OCI-LY3 (cell line): Measurements from ENCODE around the gene CHCHD10.

ENCODE experiments used
- EZH2phosphoT487 ChIP-seq: fragments of 200-600 bp; shearing (Covaris generic); IDR thresholded peaks from 2 replicates; pipeline ENCODE4 v1.6.1; 2018; ENCODE audit warnings: antibody characterized with exemption, mixed run types, low read depth
- TF ChIP-seq, protein P1 (sequence below): fragments of 200-600, 300-600 bp; sonication (generic); IDR thresholded peaks from 2 replicates; pipeline ENCODE4 v1.5.1; 2014; ENCODE audit warnings: antibody characterized with exemption, low read length, low read depth

DNA sequence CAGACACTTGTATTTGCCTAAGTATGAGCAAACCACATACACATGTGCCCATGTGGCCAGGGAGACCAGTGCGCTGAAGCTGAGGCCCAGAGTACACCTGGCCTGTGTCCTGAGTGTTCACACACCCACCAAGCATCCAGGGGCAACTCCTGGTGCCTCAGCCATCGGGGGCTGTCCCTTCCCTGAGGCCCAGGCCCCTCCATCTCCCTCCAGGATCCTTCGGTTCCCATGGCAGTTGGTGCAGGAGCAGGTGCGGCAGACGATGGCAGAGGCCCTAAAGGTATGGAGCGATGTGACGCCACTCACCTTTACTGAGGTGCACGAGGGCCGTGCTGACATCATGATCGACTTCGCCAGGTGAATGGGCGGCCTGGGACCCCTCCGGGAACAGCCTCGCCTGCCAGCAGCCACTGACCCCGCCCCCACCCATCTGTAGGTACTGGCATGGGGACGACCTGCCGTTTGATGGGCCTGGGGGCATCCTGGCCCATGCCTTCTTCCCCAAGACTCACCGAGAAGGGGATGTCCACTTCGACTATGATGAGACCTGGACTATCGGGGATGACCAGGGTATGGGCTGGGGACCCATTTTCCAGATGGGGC, 12.5 kb upstream of the CHCHD10 start:
- TF ChIP-seq, protein P1, sequence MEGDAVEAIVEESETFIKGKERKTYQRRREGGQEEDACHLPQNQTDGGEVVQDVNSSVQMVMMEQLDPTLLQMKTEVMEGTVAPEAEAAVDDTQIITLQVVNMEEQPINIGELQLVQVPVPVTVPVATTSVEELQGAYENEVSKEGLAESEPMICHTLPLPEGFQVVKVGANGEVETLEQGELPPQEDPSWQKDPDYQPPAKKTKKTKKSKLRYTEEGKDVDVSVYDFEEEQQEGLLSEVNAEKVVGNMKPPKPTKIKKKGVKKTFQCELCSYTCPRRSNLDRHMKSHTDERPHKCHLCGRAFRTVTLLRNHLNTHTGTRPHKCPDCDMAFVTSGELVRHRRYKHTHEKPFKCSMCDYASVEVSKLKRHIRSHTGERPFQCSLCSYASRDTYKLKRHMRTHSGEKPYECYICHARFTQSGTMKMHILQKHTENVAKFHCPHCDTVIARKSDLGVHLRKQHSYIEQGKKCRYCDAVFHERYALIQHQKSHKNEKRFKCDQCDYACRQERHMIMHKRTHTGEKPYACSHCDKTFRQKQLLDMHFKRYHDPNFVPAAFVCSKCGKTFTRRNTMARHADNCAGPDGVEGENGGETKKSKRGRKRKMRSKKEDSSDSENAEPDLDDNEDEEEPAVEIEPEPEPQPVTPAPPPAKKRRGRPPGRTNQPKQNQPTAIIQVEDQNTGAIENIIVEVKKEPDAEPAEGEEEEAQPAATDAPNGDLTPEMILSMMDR, result no peak
- TF ChIP-seq EZH2phosphoT487, result no peak
